Breast epithelium (tissue), 3 donors: ENCODE measurements around the gene CDYL.

ENCODE experiments used
- POLR2A ChIP-seq: fragments of 450-650 bp; IDR thresholded peaks from one replicate; pipeline ENCODE4 v1.6.1; 2016; ENCODE audit warnings: antibody characterized with exemption, mild to moderate bottlenecking, moderate library complexity
- POLR2AphosphoS5 ChIP-seq, 3 donors: sonication (generic); formaldehyde crosslinking; IDR thresholded peaks; one replicate each; pipeline ENCODE4 v1.6.1; 2017; ENCODE audit warnings: antibody characterized with exemption in 3 of 3
- TF ChIP-seq, protein P1 (sequence below), 3 donors: fragments of 450-650 bp; IDR thresholded peaks; one replicate each; pipeline ENCODE4 v1.5.1; 2016 to 2017; ENCODE audit warnings: antibody characterized with exemption in 3 of 3, mild to moderate bottlenecking in 3 of 3, moderate library complexity in 3 of 3

DNA sequence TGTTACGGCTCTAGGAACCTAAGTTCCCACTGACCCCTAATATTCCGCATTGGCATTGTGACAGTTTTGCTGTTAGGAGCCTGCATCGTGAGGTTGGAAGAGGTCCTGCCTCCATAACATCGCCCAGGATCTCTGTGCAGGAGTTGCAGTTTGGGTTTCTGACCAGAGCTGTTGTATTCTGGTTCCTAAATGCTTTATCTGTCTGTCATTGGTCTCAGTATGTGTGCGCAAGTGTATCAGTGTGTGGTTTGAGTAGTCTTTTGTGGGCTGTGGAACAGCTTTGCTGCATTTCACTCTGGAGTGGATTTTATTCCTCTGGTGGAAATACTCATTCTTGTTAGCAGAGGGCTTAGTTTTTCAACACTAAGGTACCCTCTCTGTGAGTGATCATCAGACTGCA, 95.6 kb downstream of the CDYL start:
- TF ChIP-seq, protein P1, sequence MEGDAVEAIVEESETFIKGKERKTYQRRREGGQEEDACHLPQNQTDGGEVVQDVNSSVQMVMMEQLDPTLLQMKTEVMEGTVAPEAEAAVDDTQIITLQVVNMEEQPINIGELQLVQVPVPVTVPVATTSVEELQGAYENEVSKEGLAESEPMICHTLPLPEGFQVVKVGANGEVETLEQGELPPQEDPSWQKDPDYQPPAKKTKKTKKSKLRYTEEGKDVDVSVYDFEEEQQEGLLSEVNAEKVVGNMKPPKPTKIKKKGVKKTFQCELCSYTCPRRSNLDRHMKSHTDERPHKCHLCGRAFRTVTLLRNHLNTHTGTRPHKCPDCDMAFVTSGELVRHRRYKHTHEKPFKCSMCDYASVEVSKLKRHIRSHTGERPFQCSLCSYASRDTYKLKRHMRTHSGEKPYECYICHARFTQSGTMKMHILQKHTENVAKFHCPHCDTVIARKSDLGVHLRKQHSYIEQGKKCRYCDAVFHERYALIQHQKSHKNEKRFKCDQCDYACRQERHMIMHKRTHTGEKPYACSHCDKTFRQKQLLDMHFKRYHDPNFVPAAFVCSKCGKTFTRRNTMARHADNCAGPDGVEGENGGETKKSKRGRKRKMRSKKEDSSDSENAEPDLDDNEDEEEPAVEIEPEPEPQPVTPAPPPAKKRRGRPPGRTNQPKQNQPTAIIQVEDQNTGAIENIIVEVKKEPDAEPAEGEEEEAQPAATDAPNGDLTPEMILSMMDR (IDR thresholded peaks at IDR 0.05) = no peak
- no peak for TF ChIP-seq POLR2A
- no peak for TF ChIP-seq POLR2AphosphoS5 (IDR thresholded peaks at IDR 0.05)
